Activated CD4-positive, alpha-beta T cell treated with anti-CD3 and anti-CD28 coated beads, Interleukin-2, amount 10 ng/mL, durations not matched to agents 7 days and 5 days (primary cell): ENCODE measurements around the gene HEPHL1. TPM values are rescaled to one million over a fixed set of nuclear protein-coding genes. Genes with fewer than 3 reads are reported as not detected.

Source experiments
- CTCF ChIA-PET: fragments of 350-600 bp; sonication (Branson Sonifier 250); formaldehyde crosslinking; loops from one replicate; lab custom pipeline; 2021; ENCODE audit warnings: antibody characterized with exemption; lab: Charles Lee
- POLR2A ChIA-PET: fragments of 350-600 bp; sonication (Branson Sonifier 250); formaldehyde crosslinking; loops from one replicate; lab custom pipeline; 2021; ENCODE audit warnings: antibody characterized with exemption; lab: Charles Lee
- DNase-seq: peaks from one replicate; pipeline ENCODE4 v3.0.0-alpha.2; 2020
- H3K27ac Mint-ChIP-seq: one replicate; pipeline ENCODE4 v1.8.0; 2021; ENCODE audit warnings: mild to moderate bottlenecking, moderate library complexity, mixed read lengths
- H3K27me3 Mint-ChIP-seq: one replicate; pipeline ENCODE4 v1.8.0; 2021; ENCODE audit warnings: mixed read lengths
- H3K36me3 Mint-ChIP-seq: one replicate; pipeline ENCODE4 v1.8.0; 2021; ENCODE audit warnings: low read depth, mixed read lengths
- H3K4me1 Mint-ChIP-seq: one replicate; pipeline ENCODE4 v1.8.0; 2021; ENCODE audit warnings: mixed read lengths
- H3K4me3 Mint-ChIP-seq: one replicate; pipeline ENCODE4 v1.8.0; 2021; ENCODE audit warnings: mild to moderate bottlenecking, moderate library complexity, mixed read lengths
- H3K9me3 Mint-ChIP-seq: one replicate; pipeline ENCODE4 v1.8.0; 2021; ENCODE audit warnings: mixed read lengths
- total RNA-seq, 2 experiments: library from RNA; stranded (reverse); gene quantifications; one replicate each; pipeline ENCODE4 v1.2.3, GENCODE V29; 2021

The HEPHL1 gene
- total RNA-seq, 2 experiments from 2014 or later, result not detected

DNA sequence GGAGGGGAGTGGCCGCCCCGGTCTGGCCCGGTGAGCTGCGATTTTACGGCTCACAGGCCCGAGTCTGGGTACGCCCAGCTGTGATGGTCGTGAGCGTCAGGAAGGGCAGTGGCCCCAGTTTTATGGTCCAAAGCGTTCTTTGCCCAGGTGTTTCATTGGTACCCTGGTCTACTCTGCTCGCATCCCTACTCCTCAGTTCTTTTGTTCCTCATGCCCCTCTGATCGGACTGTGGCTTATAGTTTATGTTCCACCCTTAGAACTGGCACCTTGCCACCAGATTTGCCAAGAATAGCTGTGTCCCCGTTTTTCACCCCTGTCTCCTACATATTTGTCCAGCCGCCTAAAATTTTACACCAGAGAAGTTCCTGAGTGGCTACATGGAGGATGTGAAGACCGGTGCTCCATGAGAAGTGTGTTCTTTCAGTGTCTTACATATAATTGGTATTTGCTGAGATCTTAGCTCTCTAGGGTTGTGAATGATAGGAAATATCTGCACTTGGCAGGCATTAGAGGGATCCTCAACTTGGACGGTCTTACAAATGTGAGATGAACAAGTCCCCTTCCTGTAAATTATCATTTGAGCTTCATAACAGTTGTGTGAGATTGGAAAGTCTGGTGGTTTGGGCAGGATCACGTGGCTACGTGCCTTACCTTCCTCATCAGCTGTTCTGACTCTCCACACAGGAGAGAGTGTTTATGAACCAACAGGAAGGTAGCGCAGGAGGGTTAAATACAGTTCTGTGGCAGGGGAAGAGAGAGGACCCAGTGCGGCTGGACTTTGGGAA, 108.6 kb downstream of the HEPHL1 start:
- no peak overlapping the region for H3K4me3 Mint-ChIP-seq

DNA sequence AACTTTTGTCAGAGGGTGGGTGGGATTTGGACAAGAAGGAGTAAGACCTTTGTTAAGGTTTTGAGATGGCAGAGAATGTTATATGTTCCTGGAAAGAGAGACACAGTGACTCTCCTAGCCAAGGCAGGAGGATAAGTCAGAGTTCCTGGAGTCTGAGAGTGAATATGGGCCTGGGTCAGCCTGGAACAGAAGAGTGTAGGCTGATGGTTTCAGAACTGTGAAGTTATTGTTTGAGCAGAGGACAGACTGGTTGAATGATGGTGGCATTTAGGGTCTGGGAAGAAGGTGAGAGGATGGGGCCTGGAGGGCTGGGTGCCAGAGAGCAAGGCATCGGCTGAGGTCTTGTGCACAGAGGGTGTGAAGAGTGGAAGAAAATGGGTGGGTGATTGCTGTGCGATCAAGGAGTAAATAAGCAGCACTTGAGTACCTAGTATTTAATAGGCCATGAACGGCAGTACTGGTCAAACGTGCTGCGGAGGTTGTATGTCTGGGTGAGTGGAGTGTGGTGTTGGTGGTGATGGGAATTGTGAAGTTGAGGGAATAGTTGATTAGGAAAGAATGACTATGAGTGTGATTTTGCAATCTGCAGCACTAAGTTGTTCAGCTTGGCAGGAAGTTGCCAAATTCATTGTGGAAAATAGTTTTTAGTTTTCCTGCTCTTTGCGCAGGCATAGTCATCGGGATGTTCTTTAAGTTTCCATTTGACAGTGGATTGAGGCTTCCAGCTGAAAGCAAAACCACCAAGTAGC, 109.3 kb downstream of the HEPHL1 start:
- Mint-ChIP-seq H3K4me3 (no peak overlapping the region), H3K27me3 (no peaks in the 10 kb centered on the region), H3K9me3 (no peaks in the 10 kb centered on the region), H3K4me1 (peaks cover 39% of the 10 kb centered on the region), H3K36me3 (no peaks in the 10 kb centered on the region), H3K27ac (no peak overlapping the region)
- ChIA-PET POLR2A (interaction anchor here (1.7 kb wide), 1 partner anchor 389 kb away, joined by 6 read pairs; the partner anchor contains the start of genes C11orf54 and TAF1D), CTCF (no interaction called here)
- DNase-seq, result no peak

More for the DNA sequence above, 108.6 kb downstream of the HEPHL1 start:
- no peaks in the 10 kb centered on the region for H3K27me3 Mint-ChIP-seq
- no peak overlapping the region for H3K27ac Mint-ChIP-seq
- ChIA-PET POLR2A (interaction anchor here (1.7 kb wide), 1 partner anchor 388 kb away, joined by 6 read pairs; the partner anchor contains the start of genes C11orf54 and TAF1D), CTCF (interaction anchor here (1.8 kb wide), 1 partner anchor 9 kb away, joined by 6 read pairs; no protein-coding TSS in a partner anchor)
- no peaks in the 10 kb centered on the region for H3K36me3 Mint-ChIP-seq
- peaks cover 33% of the 10 kb centered on the region for H3K4me1 Mint-ChIP-seq
- H3K9me3 Mint-ChIP-seq, result no peaks in the 10 kb centered on the region
- peak; percentile 40 for DNase-seq

DNA sequence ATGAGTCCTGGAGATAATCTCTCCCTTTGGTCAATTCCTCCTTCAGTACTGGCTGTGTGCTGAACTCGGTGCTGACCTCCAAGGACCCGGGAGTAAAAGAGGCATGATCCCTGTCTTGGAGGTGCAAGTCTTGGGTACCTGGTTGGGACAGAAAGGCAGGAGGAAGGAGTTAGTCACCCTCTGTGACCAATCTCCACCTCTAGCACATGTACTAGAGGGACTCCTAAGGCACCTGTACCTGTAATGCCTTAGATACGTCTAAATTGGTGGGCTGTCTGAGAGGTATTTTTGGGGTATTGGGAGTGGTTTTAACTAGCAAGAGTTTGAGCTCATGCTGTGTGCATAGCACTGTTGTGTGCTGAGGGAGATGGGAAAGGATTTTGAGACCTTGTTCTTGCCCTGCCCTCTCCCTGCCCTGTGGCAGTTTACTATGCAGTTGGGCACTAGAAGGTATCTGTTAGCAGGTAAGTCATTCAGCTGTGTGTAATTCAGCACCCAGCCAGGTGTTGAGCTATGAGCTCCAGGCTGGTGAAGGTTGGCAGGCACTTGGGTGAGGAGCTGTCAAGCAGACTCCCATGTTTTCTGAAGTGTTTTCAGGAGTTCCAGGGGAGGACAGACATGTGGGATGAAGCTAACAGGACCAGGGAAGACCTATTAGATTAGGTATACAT, 110.0 kb downstream of the HEPHL1 start:
- ChIA-PET CTCF (no interaction called here), POLR2A (no interaction called here)
- H3K9me3 Mint-ChIP-seq, result no peaks in the 10 kb centered on the region
- H3K4me3 Mint-ChIP-seq, result no peak overlapping the region
- peaks cover 6% of the 10 kb centered on the region for H3K36me3 Mint-ChIP-seq
- no peaks in the 10 kb centered on the region for H3K27me3 Mint-ChIP-seq
- H3K4me1 Mint-ChIP-seq, result peaks cover 46% of the 10 kb centered on the region
- H3K27ac Mint-ChIP-seq, result no peak overlapping the region
- no peak for DNase-seq

DNA sequence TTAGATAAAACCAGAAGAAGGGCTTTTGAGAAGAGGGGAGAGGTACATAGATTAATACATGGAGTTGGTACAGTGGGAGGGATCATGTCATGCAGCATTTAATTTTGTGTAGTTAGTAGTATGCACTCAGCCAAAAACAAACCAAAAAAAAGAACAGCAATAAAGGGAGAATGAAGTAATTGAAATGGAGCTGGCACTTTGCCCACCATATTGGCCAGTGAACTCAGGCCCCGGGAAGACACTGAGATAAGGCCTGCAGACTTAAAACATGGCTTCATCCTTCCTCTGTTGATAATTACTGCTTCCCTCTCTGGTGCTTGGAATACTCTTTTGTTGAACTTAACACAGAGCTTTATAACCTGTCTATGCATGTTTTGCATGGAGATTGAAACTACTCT, 110.6 kb downstream of the HEPHL1 start:
- POLR2A ChIA-PET, result interaction anchor here (0.6 kb wide), 1 partner anchor 22 kb away, joined by 4 read pairs; no protein-coding TSS in a partner anchor
- DNase-seq, result no peak

DNA sequence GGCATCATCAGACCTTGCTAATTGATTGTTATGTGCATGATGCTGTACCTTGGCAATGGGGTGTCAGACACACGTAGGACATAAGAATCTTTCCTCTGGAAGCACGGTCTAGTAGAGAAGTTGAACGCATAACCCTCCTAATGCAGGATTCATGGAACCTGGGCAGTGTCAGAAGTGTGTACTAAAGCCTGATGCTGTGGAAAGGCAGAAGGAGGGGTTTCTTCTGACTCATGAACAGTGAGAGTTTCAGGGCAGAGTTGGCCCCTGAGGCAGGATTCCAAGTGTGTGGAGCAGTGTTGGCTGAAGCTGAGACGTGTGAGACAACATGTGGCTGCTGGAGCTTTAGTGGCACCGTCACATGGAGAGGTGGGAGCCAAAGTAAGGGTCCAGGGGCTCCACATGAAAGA, 111.0 kb downstream of the HEPHL1 start:
- Mint-ChIP-seq H3K27ac (no peak overlapping the region), H3K9me3 (no peaks in the 10 kb centered on the region), H3K36me3 (peaks cover 10% of the 10 kb centered on the region), H3K4me3 (no peak overlapping the region), H3K4me1 (peaks cover 49% of the 10 kb centered on the region), H3K27me3 (no peaks in the 10 kb centered on the region)
- ChIA-PET POLR2A (interaction anchor here (0.6 kb wide), 1 partner anchor 21 kb away, joined by 4 read pairs; no protein-coding TSS in a partner anchor), CTCF (no interaction called here)
- no peak for DNase-seq

More for the DNA sequence above, 110.6 kb downstream of the HEPHL1 start:
- H3K9me3 Mint-ChIP-seq, result no peaks in the 10 kb centered on the region
- peaks cover 49% of the 10 kb centered on the region for H3K4me1 Mint-ChIP-seq
- H3K4me3 Mint-ChIP-seq, result no peak overlapping the region
- peaks cover 9% of the 10 kb centered on the region for H3K36me3 Mint-ChIP-seq
- CTCF ChIA-PET, result no interaction called here
- no peak overlapping the region for H3K27ac Mint-ChIP-seq
- H3K27me3 Mint-ChIP-seq, result no peaks in the 10 kb centered on the region

DNA sequence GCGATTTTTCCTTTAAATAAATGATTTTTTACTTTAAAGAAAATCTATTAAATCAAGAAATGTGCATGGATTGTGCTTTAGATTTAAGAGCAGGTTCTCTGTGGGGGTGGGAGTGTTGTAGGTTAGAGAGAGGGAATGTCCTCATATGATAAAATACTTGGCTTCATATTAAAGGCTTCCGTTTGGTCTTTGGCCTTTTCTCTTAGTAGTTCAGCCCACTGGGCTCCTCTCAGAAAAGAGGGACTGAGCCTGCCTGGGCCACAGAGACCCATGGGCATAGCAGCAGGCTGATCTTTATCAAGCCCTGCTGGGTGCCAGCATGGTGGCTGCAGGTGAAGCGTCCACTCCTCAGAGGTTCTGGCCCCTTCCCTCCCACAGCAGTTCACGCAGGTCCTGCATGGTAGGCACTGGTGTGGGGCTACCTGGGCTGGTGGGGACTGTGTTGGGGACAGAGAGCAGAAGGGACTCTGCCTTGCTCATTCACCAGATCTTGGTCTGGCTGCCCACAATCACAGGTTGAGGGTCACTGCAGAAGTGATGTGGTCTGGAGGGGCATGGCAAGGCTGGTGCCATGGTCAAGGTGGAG, 111.8 kb downstream of the HEPHL1 start:
- Mint-ChIP-seq H3K4me1 (peaks cover 41% of the 10 kb centered on the region), H3K27me3 (no peaks in the 10 kb centered on the region), H3K36me3 (peaks cover 10% of the 10 kb centered on the region), H3K9me3 (no peaks in the 10 kb centered on the region), H3K27ac (no peak overlapping the region), H3K4me3 (no peak overlapping the region)
- ChIA-PET CTCF (no interaction called here), POLR2A (no interaction called here)
- no peak for DNase-seq

DNA sequence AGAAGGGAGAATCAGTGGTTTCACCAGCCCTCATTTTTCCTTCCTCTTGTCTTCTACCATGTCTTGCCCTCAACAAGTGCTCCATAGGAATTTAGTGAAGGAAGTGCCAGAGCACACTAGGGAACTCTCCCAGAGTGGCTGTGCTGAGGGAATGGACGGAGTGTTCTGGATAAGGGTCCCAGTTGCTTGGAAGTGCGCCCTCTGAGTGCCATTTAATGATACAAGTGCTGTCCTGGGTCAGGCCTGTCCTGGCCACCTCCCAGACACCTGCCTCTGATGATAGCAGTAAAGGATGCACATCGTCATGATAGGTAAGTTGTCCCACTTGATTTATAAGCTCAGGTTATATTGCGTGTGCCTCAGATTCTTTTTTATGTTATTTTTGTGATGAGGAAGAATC, 112.6 kb downstream of the HEPHL1 start:
- Mint-ChIP-seq H3K27ac (no peak overlapping the region), H3K4me1 (peaks cover 34% of the 10 kb centered on the region), H3K4me3 (no peak overlapping the region), H3K27me3 (no peaks in the 10 kb centered on the region), H3K36me3 (peaks cover 10% of the 10 kb centered on the region), H3K9me3 (no peaks in the 10 kb centered on the region)
- ChIA-PET POLR2A (no interaction called here), CTCF (interaction anchor here (1.4 kb wide), 1 partner anchor 11 kb away, joined by 3 read pairs; no protein-coding TSS in a partner anchor)
- DNase-seq, result no peak

DNA sequence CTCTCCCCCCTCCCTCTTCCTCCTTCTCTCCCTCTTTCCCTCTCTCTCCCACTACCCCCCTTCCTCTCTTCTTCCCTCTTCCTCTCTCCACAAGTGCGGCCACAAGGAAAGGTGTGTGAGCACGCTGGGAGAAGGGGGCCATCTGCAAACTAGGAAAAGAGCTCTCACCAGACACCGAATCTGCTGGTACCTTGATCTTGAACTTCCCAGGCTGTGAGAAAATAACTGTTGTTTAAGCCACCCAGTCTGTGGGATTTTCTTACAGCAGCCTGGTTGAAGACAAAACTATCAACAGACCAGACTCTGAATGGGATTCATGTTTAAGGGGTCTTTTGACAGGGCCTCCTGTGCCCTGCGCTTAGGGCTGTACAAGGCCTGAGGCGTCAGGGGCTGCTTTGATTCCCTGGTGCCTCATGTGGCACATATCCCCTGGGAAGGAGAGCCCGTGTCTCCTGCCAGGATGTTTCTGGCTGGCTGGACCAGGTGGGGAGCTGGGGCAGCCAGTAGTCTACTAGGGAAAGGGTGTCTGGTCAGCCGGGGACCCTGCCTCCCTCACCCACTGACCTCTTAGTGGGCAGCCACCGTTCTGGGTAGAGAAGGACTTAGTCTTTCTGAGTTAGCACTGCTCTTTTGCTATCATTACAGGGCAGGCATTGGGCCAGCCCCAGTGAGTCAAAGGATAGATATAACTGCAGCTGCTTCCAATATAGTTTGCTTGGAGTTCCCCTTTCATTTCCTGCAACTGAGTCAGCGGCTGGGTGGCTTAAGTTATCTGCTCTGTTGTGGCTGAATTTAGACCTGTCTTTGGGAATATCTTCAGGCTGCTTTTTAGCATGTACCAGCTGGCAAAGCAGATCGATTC, 113.7 kb downstream of the HEPHL1 start:
- Mint-ChIP-seq H3K4me1 (peaks cover 34% of the 10 kb centered on the region), H3K27ac (no peak overlapping the region), H3K36me3 (peaks cover 10% of the 10 kb centered on the region), H3K27me3 (no peaks in the 10 kb centered on the region), H3K9me3 (no peaks in the 10 kb centered on the region), H3K4me3 (no peak overlapping the region)
- ChIA-PET POLR2A (no interaction called here), CTCF (interaction anchor here (1.4 kb wide), 1 partner anchor 10 kb away, joined by 3 read pairs; no protein-coding TSS in a partner anchor)
- no peak for DNase-seq

DNA sequence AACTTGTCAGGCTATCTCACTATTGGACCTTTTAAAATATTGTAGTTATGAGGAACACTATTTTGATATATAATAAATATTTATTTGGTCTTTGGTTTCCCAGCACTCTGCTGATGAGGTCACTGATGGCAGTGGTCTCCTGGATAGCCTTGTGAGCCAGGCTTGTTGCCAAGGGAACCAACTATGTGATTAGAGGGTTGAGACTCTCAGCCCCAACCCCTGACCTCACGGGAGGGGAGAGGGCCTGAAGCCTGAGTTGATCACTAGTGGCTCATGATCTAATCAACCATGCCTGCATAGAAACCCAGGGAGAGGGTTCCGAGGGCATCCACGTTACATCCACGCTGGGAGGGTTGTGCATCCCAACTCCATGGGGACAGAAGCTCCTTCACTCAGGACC, 118.3 kb downstream of the HEPHL1 start:
- DNase-seq, result no peak
- Mint-ChIP-seq H3K27me3 (no peaks in the 10 kb centered on the region), H3K36me3 (peaks cover 10% of the 10 kb centered on the region), H3K4me3 (no peak overlapping the region), H3K4me1 (peaks cover 32% of the 10 kb centered on the region), H3K9me3 (no peaks in the 10 kb centered on the region), H3K27ac (no peak overlapping the region)
- ChIA-PET CTCF (interaction anchor here (1.3 kb wide), 1 partner anchor 11 kb away, joined by 6 read pairs; the partner anchor contains the start of gene PANX1), POLR2A (no interaction called here)

DNA sequence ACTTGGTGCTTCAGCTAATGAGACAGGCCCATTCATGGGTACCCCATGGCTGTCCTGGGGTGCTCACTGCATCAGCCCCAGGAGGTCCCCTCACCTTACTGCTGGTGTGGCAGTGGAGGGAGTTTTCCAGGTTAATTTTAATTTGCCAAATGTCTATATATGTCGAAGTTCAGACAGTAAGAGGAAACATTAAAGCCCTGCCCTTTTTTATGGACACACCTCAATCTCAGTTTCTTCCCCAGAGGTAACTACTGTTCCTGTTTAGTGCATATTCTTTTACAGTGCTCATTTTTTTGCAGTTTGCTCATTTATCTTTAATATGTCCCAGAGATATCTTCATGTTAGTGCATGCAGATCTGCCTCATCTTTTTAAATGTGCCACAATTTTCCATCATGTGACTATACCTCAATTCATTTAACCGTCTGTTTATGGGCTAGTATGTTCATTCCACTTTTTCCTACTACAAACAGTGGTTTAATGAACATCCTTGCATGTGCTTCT, 119.1 kb downstream of the HEPHL1 start:
- ChIA-PET CTCF (no interaction called here), POLR2A (no interaction called here)
- Mint-ChIP-seq H3K4me1 (peaks cover 25% of the 10 kb centered on the region), H3K36me3 (peaks cover 10% of the 10 kb centered on the region), H3K27me3 (no peaks in the 10 kb centered on the region), H3K9me3 (no peaks in the 10 kb centered on the region), H3K27ac (no peak overlapping the region), H3K4me3 (no peak overlapping the region)
- no peak for DNase-seq

DNA sequence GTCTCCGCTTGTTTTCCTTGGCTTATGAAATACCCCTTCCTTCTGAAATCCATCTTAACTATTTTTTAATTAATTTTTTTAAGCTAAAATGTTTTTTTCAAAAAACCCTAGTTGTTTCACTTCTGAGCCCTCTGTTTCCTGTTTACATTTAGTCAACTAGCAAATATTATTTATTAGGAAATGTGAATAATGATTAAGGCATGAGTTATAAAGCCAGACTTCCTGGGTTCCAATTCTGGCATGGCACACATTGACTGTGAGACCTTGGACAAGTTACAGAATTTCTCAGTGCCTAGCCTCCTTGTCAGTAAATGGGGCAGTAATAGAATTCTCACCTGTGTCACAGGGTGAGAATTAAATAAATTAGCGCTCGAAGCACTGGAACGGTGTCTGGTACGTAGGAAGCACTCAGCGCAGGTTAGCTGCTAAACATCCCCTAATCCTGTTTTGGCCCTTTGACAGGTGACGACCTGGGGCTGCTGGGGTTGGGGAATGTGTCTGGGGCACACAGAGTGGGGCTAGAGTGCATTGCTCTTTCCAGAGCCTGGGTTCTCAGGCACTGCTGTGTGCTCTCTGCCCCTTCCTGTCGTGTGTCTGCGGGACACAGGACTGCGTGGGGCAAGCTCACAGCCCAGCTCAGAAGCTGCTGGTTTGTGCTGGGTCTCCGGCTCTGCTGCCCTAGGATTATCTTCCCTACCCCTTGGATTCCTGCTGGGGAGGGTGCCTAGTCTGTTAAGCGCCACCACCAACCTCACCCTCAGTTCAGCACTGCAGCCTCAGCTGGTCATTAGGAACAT, 120.6 kb downstream of the HEPHL1 start:
- Mint-ChIP-seq H3K4me1 (peaks cover 18% of the 10 kb centered on the region), H3K36me3 (peaks cover 2% of the 10 kb centered on the region), H3K27me3 (no peaks in the 10 kb centered on the region), H3K27ac (no peak overlapping the region), H3K4me3 (no peak overlapping the region), H3K9me3 (no peaks in the 10 kb centered on the region)
- ChIA-PET POLR2A (no interaction called here), CTCF (interaction anchor here (1.4 kb wide), 1 partner anchor 12 kb away, joined by 5 read pairs; no protein-coding TSS in a partner anchor)
- no peak for DNase-seq
